Activated CD8-positive, alpha-beta T cell treated with anti-CD3 and anti-CD28 coated beads for 36 hours (primary cell): ENCODE data around the gene ENG. TPM values are rescaled to one million over a fixed set of nuclear protein-coding genes. Genes with fewer than 3 reads are reported as not detected.

Experiments used
- ATAC-seq: fragments of 200-7000 bp; cut with Tn5 transposase; one replicate; pipeline ENCODE4 v1.10.0; 2021; ENCODE audit warnings: mild to moderate bottlenecking, moderate library complexity
- CTCF ChIA-PET: fragments of 350-600 bp; sonication (Branson Sonifier 250); formaldehyde crosslinking; loops from one replicate; lab custom pipeline; 2021; ENCODE audit warnings: antibody characterized with exemption; lab: Charles Lee
- POLR2A ChIA-PET: fragments of 350-600 bp; sonication (Branson Sonifier 250); formaldehyde crosslinking; loops from one replicate; lab custom pipeline; 2021; ENCODE audit warnings: antibody characterized with exemption; lab: Charles Lee
- DNase-seq: peaks from one replicate; pipeline ENCODE4 v3.0.0-alpha.2; 2020
- H3K27ac Mint-ChIP-seq: one replicate; pipeline ENCODE4 v1.8.0; 2021; ENCODE audit warnings: mild to moderate bottlenecking, mixed read lengths
- H3K27me3 Mint-ChIP-seq: one replicate; pipeline ENCODE4 v1.8.0; 2021; ENCODE audit warnings: mixed read lengths
- H3K36me3 Mint-ChIP-seq: one replicate; pipeline ENCODE4 v1.8.0; 2021; ENCODE audit warnings: low read depth, mixed read lengths
- H3K4me1 Mint-ChIP-seq: one replicate; pipeline ENCODE4 v1.8.0; 2021; ENCODE audit warnings: low read depth, mixed read lengths
- H3K4me3 Mint-ChIP-seq: one replicate; pipeline ENCODE4 v1.8.0; 2021; ENCODE audit warnings: mild to moderate bottlenecking, moderate library complexity, mixed read lengths
- H3K9me3 Mint-ChIP-seq: one replicate; pipeline ENCODE4 v1.8.0; 2021; ENCODE audit warnings: mixed read lengths
- intact Hi-C: fragments of 100-400 bp; cut with micrococcal nuclease; formaldehyde crosslinking; loops from one replicate; pipeline ENCODE4 v1.10.0; 2022
- total RNA-seq, 2 experiments: library from RNA; stranded (reverse); gene quantifications; one replicate each; pipeline ENCODE4 v1.2.3, GENCODE V29; 2021
- TF ChIP-seq, protein P1 (sequence below): fragments of 200-600 bp; IDR thresholded peaks from one replicate; pipeline ENCODE4 v1.8.0; 2022; ENCODE audit warnings: antibody characterized with exemption, mild to moderate bottlenecking

Gene ENG
- total RNA-seq, 2 experiments from 2014 or later: 14.2 to 15.0 TPM

DNA sequence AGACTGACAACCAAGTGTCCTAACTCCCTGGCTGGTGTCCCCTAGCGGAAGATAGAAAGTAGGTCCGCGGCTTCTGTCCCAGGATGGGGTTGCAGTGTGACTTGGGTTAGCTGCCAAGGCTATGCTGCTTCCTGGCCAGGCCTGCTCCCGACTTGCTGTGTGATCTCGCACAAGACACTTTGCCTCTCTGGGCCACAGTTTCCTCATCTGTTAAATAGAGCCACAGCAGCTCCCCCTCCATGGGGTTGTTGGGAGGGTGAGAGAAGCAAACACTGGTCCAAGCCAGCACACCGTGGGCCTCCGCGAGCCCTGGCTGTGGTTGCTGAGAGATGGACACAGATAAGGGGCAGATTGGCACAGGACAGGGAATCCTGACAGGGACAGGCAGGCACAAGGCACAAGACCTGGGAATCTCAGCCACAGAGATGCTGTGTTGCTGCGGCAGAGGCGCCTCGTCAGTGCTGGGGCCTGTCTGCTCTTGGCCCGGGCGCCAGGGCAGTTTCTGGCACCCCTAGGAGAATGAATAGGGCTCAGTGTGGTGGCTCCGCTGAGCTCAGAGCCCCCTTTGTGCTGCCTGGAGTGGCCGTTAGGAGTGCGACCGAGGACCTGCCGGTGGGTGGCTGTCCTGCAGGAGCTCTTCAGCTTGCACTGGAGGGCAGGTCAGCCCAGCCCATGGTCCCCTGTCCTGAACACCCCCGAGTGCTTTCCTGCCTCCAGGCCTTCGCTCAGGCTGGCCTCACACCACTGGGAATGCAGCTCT is 74.2 kb downstream of the ENG start:
- H3K36me3 Mint-ChIP-seq: peaks cover 19% of the 10 kb centered on the region
- H3K9me3 Mint-ChIP-seq: no peaks in the 10 kb centered on the region
- ATAC-seq: no peak
- no peaks in the 10 kb centered on the region for H3K27me3 Mint-ChIP-seq
- CTCF ChIA-PET: interaction anchor here (1.3 to 10.7 kb wide), 2 partner anchors 11 to 141 kb away, joined by 3 to 144 read pairs; no protein-coding TSS in a partner anchor
- H3K4me1 Mint-ChIP-seq: peaks cover 51% of the 10 kb centered on the region
- DNase-seq: no peak
- H3K27ac Mint-ChIP-seq: peak overlapping the region; percentile 99
- POLR2A ChIA-PET: interaction anchor here (0.7 to 3.7 kb wide), 5 partner anchors 9 to 335 kb away, joined by 3 to 35 read pairs (median 4); partner anchors contain the start of genes LRSAM1 and RPL12
- intact Hi-C loops: loop anchor here (5.0 kb wide), 2 partner anchors 43 to 137 kb away; partner anchors contain the start of genes ST6GALNAC4 and TOR2A
- peak overlapping the region; percentile 10 for H3K4me3 Mint-ChIP-seq
- TF ChIP-seq, protein P1, sequence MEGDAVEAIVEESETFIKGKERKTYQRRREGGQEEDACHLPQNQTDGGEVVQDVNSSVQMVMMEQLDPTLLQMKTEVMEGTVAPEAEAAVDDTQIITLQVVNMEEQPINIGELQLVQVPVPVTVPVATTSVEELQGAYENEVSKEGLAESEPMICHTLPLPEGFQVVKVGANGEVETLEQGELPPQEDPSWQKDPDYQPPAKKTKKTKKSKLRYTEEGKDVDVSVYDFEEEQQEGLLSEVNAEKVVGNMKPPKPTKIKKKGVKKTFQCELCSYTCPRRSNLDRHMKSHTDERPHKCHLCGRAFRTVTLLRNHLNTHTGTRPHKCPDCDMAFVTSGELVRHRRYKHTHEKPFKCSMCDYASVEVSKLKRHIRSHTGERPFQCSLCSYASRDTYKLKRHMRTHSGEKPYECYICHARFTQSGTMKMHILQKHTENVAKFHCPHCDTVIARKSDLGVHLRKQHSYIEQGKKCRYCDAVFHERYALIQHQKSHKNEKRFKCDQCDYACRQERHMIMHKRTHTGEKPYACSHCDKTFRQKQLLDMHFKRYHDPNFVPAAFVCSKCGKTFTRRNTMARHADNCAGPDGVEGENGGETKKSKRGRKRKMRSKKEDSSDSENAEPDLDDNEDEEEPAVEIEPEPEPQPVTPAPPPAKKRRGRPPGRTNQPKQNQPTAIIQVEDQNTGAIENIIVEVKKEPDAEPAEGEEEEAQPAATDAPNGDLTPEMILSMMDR: no peak

DNA sequence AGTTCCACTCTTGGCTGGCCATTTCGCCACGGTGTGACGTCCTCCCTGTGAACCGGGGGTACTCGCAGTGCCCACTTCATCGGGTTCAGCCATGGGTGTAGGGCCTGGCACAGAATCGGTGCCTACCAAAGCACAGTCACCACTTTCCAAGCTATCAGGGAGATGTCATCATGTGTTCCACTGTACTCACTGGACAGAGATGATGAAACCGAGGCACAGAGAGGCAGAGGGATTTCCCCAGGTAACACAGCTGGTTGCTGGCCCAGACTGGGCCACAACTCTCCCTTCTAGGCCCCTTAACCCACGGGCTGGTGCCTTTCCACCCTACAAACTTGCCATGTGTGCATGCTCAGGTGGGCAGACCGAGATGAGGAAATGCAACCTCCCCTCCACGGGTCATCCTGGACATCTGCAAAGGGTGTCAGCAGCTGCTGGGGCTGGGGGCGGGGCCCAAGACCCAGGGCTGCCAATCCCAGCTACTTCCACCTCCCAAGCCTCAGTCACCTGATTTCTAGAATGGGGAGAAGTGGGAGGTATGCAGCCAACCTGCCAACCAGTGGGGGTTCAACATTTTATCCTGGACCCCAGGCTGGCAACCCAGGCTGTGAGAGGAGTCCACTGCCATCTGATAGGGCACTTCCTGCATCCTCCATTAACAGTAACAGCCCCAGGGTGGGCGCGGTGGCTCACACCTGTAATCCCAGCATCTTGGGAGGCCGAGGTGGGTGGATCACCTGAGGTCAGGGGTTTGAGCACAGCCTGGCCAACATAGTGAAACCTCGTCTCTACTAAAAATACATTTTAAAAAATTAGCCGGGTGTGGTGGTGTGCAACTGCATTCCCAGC is 75.1 kb downstream of the ENG start:
- intact Hi-C loops: no loop called here
- H3K27ac Mint-ChIP-seq: peak overlapping the region; percentile 99

DNA sequence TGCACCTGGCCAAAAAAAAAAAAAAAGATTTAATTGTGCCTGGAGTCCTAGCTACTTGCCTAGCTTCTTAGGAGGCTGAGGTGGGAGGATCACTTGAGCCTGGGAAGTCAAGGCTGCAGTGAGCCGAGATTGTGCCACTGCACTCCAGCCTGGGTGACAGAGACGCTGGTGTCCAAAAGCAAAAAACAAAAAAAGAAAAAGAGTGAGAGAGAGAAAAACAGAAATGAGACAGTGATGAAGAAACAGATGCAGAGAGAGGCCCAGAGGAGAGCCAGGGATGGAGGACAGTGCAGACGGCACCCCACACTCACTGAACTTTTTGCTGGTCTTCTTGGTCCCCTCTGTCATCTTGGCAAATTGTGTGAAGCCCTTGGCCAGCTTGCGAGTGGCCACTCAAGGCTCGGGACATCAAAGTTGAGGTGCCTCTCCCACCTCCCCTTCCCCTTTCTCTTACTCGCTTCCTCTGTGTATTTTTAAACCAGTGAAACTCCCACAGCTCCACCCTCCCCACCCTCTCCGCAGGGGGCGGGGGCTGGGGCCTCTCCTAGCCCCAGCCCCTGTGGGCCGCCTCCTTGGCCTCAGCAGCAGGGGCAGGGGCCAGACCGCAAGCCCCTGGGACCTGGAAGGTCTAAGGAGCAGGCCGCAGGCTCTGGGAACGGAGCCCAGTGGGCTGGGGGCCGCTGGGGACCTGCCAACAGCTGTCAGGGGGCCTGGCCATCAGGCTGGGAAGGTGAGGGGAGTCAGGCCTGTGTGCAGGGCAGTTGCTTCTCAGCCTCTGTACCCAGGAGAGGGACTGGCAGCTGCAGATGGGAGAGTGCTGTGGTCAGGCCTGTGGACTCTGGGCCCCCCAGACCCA is 76.0 kb downstream of the ENG start, which contains the start of gene SH2D3C:
Gene SH2D3C (minus strand): TSS at position 387 of the 856 bp plus-strand sequence. CDS start 39 bp downstream, at position 348.
- POLR2A ChIA-PET: interaction anchor here (0.5 to 3.7 kb wide), 12 partner anchors 9 to 328 kb away, joined by 3 to 35 read pairs (median 6); partner anchors contain the start of genes DPM2, LRSAM1, RPL12 and ST6GALNAC4
- Mint-ChIP-seq H3K27me3 (no peaks in the 10 kb centered on the region), H3K27ac (peak within 1 kb of the TSS; percentile 99), H3K36me3 (peaks cover 26% of the 10 kb centered on the region), H3K9me3 (no peaks in the 10 kb centered on the region), H3K4me1 (peaks cover 45% of the 10 kb centered on the region), H3K4me3 (peak within 1 kb of the TSS; percentile 99)
- ATAC-seq: peak; percentile 22
- DNase-seq: peak; percentile 69
- TF ChIP-seq, protein P1: no peak
- CTCF ChIA-PET: interaction anchor here (2.4 to 10.7 kb wide), 2 partner anchors 10 to 44 kb away, joined by 8 to 144 read pairs; partner anchors contain the start of gene TOR2A
- intact Hi-C loops: no loop called here

More for the DNA sequence above, 75.1 kb downstream of the ENG start:
- Mint-ChIP-seq H3K27me3 (no peaks in the 10 kb centered on the region), H3K4me1 (peaks cover 47% of the 10 kb centered on the region), H3K4me3 (peak overlapping the region; percentile 99), H3K9me3 (no peaks in the 10 kb centered on the region), H3K36me3 (peaks cover 21% of the 10 kb centered on the region)
- TF ChIP-seq, protein P1: no peak
- ATAC-seq: peak; percentile 57
- DNase-seq: peak; percentile 87
- ChIA-PET CTCF (interaction anchor here (2.4 to 10.7 kb wide), 2 partner anchors 11 to 45 kb away, joined by 8 to 144 read pairs; partner anchors contain the start of gene TOR2A), POLR2A (interaction anchor here (0.7 to 3.7 kb wide), 12 partner anchors 8 to 334 kb away, joined by 3 to 35 read pairs (median 6); partner anchors contain the start of genes LRSAM1, RPL12, ST6GALNAC4 and TOR2A)

GRCh38 chr9:127777368-127777980 is 77.0 kb downstream of the ENG start:
- TF ChIP-seq, protein P1: no peak
- no peak for ATAC-seq
- CTCF ChIA-PET: interaction anchor here (2.4 kb wide), 1 partner anchor 43 kb away, joined by 8 read pairs; the partner anchor contains the start of gene TOR2A
- Mint-ChIP-seq H3K27ac (peak overlapping the region; percentile 99), H3K4me1 (peaks cover 35% of the 10 kb centered on the region), H3K27me3 (no peaks in the 10 kb centered on the region), H3K9me3 (no peaks in the 10 kb centered on the region), H3K36me3 (peaks cover 30% of the 10 kb centered on the region), H3K4me3 (peak overlapping the region; percentile 99)
- POLR2A ChIA-PET: interaction anchor here (0.5 to 3.7 kb wide), 7 partner anchors 8 to 326 kb away, joined by 3 to 35 read pairs (median 5); partner anchors contain the start of genes DPM2, LRSAM1, RPL12 and ST6GALNAC4
- DNase-seq: peak; percentile 45
- intact Hi-C loops: no loop called here
